ENCODE results near the gene PLCL2. TPM values are rescaled to one million over a fixed set of nuclear protein-coding genes. Genes with fewer than 3 reads are reported as not detected.

The PLCL2 gene
- total RNA-seq, 1 donor from 2014 or later, result 0.85 TPM

DNA sequence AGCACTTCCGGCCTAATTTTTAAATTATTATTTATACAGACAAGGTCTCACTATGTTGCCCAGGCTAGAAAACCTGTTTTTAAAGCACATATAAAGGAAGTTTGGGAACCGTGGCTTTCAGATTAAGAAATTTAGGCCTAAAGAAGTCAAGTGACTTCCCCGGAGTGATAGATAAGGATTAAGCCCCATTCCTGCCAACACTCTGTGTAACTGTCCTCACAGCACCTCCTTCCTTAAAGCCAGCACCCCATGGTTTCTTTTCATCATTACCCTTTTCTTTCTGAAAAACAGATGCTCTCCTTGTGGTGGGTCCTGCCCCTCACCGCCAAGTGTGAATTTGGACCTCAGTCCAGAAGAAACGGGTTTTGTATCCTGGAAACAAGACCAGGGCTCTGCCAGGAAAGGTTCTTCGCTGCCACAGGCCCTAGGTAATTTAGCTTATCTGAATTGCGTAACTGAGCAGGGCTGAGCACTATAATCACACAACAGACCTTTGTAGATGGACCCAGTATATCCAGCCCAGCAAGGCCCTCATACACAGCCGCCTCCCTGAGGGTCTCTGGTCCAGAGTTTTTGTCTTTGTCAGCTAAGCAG lies 231.3 kb downstream of the PLCL2 start:
- H3K36me3 Mint-ChIP-seq (ENCODE audit: low read depth), result no peaks in the 10 kb centered on the region
- no peaks in the 10 kb centered on the region for H3K4me1 Mint-ChIP-seq (ENCODE audit: low read depth)
- H3K9me3 Mint-ChIP-seq (ENCODE audit: low read depth), result no peaks in the 10 kb centered on the region

DNA sequence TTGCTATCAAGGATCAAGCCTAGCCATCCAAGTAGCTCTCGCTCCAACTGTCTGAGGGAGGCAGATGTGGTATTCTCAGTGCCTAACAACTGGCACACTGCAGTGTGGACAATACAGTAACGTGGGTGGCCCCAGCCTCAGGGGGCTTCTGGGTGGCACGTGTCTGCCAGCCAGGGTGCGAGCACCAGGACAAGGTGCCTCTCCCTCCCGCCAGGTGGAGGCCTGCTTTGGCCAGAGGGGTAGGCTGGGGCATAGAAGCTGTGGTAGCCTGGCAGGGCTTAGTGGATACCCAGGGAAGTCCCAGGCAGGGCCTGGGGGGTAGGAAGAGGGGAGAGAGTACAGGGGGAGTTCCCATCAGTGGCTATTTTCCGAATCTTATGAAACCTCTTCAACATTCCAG lies 234.0 kb downstream of the PLCL2 start:
- no peak overlapping the region for H3K27ac Mint-ChIP-seq (ENCODE audit: unreplicated experiment)

More for the DNA sequence above, 231.3 kb downstream of the PLCL2 start:
- TF ChIP-seq, protein P1, sequence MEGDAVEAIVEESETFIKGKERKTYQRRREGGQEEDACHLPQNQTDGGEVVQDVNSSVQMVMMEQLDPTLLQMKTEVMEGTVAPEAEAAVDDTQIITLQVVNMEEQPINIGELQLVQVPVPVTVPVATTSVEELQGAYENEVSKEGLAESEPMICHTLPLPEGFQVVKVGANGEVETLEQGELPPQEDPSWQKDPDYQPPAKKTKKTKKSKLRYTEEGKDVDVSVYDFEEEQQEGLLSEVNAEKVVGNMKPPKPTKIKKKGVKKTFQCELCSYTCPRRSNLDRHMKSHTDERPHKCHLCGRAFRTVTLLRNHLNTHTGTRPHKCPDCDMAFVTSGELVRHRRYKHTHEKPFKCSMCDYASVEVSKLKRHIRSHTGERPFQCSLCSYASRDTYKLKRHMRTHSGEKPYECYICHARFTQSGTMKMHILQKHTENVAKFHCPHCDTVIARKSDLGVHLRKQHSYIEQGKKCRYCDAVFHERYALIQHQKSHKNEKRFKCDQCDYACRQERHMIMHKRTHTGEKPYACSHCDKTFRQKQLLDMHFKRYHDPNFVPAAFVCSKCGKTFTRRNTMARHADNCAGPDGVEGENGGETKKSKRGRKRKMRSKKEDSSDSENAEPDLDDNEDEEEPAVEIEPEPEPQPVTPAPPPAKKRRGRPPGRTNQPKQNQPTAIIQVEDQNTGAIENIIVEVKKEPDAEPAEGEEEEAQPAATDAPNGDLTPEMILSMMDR (IDR thresholded peaks at IDR 0.05), result no peak
- H3K27ac Mint-ChIP-seq (ENCODE audit: unreplicated experiment), result no peak overlapping the region
- DNase-seq (ENCODE audit: low spot score), result no peak
- no peaks in the 10 kb centered on the region for H3K27me3 Mint-ChIP-seq (ENCODE audit: low read depth)
- H3K4me3 Mint-ChIP-seq (ENCODE audit: unreplicated experiment), result no peak overlapping the region

DNA sequence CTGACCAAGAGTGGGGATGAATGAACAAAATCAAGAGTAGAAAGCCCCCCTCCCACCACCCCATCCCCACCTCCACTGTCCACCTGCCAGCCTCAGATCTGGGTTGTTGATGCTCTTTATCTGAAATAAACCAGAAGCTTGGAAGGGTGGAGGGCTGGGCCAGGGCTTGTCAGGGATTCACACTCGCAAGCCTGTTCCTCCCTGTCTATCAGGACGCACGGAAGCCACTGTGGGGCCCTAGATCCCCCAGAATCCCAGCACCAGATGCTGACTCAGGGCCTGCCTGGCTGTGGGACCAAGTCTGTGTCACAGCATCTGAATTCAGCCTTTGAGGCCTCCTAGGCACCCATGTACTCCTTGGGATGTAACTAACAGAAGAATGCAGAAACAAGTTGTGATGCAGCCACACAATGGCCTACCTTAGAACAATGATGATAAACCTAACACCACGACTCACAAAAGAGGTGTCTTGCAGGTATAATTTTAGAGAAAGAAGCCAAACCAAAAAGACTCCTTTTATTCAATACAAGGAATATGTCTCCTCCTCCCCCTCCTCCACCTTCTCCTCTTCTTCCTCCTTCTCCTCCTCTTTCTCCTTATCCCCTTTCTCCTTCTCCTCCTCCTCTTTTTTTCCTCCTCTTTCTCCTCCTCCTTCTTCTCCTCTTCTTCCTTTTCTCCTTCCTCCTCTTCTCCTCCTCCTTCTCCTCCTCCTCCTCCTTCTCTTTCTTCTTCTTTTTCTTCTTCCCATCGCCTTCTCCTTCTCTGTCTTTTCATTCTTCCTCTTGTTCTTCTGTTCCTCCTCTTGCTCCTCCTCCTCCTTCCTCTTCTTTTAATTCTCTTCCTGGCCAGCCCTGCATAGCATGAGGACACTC lies 234.7 kb downstream of the PLCL2 start:
- H3K36me3 Mint-ChIP-seq (ENCODE audit: low read depth), result no peaks in the 10 kb centered on the region
- DNase-seq (ENCODE audit: low spot score), result no peak
- H3K4me3 Mint-ChIP-seq (ENCODE audit: unreplicated experiment), result no peak overlapping the region
- TF ChIP-seq, protein P1 (IDR thresholded peaks at IDR 0.05), result no peak
- no peak overlapping the region for H3K27ac Mint-ChIP-seq (ENCODE audit: unreplicated experiment)
- peaks cover 5% of the 10 kb centered on the region for H3K9me3 Mint-ChIP-seq (ENCODE audit: low read depth)
- H3K4me1 Mint-ChIP-seq (ENCODE audit: low read depth), result no peaks in the 10 kb centered on the region
- no peaks in the 10 kb centered on the region for H3K27me3 Mint-ChIP-seq (ENCODE audit: low read depth)

More for the DNA sequence above, 234.0 kb downstream of the PLCL2 start:
- TF ChIP-seq, protein P1 (IDR thresholded peaks at IDR 0.05), result no peak
- Mint-ChIP-seq H3K36me3 (ENCODE audit: low read depth) (no peaks in the 10 kb centered on the region), H3K27me3 (ENCODE audit: low read depth) (no peaks in the 10 kb centered on the region), H3K4me1 (ENCODE audit: low read depth) (no peaks in the 10 kb centered on the region), H3K4me3 (ENCODE audit: unreplicated experiment) (no peak overlapping the region), H3K9me3 (ENCODE audit: low read depth) (peaks cover 5% of the 10 kb centered on the region)
- DNase-seq (ENCODE audit: low spot score), result no peak

DNA sequence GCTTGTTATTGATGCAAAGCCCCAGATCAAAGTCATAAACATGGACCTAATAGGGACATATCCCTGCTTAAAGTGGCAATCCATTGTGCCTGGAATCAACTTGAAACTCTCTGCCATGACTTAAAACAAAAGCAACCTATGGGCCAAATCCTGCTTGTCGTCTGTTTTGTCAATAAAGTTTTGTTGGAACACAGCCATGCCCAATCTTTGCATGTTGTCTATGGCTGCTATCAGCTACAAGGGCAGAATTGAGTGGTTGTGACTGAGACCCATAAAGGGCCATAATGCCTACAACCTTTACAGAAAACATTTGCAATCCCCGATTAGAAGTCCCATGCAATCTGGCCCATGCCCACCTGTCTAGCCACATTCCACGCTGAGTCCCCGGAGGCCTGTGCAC lies 235.4 kb downstream of the PLCL2 start:
- Mint-ChIP-seq H3K4me1 (ENCODE audit: low read depth) (no peaks in the 10 kb centered on the region), H3K27ac (ENCODE audit: unreplicated experiment) (no peak overlapping the region), H3K27me3 (ENCODE audit: low read depth) (no peaks in the 10 kb centered on the region), H3K9me3 (ENCODE audit: low read depth) (peaks cover 5% of the 10 kb centered on the region), H3K36me3 (ENCODE audit: low read depth) (no peaks in the 10 kb centered on the region), H3K4me3 (ENCODE audit: unreplicated experiment) (no peak overlapping the region)
- TF ChIP-seq, protein P1 (IDR thresholded peaks at IDR 0.05), result no peak
- no peak for DNase-seq (ENCODE audit: low spot score)

DNA sequence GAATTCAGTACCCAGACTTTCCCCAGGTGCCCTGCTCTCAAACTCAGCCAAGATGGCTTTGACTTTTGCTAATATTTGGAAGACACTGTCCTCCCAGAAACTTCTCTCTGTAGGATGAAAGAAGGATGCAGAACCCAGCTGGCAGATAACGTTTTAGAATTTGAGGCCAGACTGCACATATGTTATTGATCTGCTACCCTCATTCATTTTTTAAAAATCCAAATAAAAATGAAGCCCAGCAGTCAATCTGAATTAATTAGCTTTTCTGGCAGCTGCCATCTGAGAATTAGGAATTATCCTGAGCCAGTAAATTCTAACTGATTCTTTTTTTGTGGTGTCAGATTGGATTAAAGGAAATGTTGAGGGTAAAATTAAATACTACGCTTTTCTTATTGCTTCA lies 236.6 kb downstream of the PLCL2 start:
- no peak for DNase-seq (ENCODE audit: low spot score)
- no peaks in the 10 kb centered on the region for H3K27me3 Mint-ChIP-seq (ENCODE audit: low read depth)
- no peak overlapping the region for H3K27ac Mint-ChIP-seq (ENCODE audit: unreplicated experiment)
- H3K9me3 Mint-ChIP-seq (ENCODE audit: low read depth), result peaks cover 5% of the 10 kb centered on the region
- no peaks in the 10 kb centered on the region for H3K36me3 Mint-ChIP-seq (ENCODE audit: low read depth)
- TF ChIP-seq, protein P1 (IDR thresholded peaks at IDR 0.05), result no peak
- H3K4me3 Mint-ChIP-seq (ENCODE audit: unreplicated experiment), result no peak overlapping the region
- no peaks in the 10 kb centered on the region for H3K4me1 Mint-ChIP-seq (ENCODE audit: low read depth)
